Mesendoderm (in vitro differentiated cells): ENCODE results near the gene FAM13A.
"Not testable (repeated sequence)": the region's sequence is repeated elsewhere in the genome, so short reads cannot be mapped to it uniquely, and the experiment has no call there.

Source experiments
- DNase-seq: peaks from one replicate; pipeline ENCODE4 v3.0.0; 2013
- H2AK5ac ChIP-seq: 2 replicates; pipeline ENCODE4 v1.6.1; 2013; ENCODE audit warnings: low read length, inconsistent platforms
- H2BK120ac ChIP-seq: 2 replicates; pipeline ENCODE4 v1.6.1; 2013; ENCODE audit warnings: low read depth, mild to moderate bottlenecking, low read length, moderate library complexity, mixed read lengths
- H2BK15ac ChIP-seq: replicated peaks from 2 replicates; pipeline ENCODE4 v1.6.1; 2013; ENCODE audit warnings: low read depth, mild to moderate bottlenecking, moderate library complexity
- H2BK5ac ChIP-seq: 2 replicates; pipeline ENCODE4 v1.6.1; 2013; ENCODE audit warnings: low read length, inconsistent platforms
- H3K18ac ChIP-seq: 2 replicates; pipeline ENCODE4 v1.6.1; 2013; ENCODE audit warnings: mild to moderate bottlenecking, low read length, mixed read lengths
- H3K23ac ChIP-seq: one replicate; pipeline ENCODE4 v1.6.1; 2013; ENCODE audit warnings: low read length
- H3K27ac ChIP-seq: 2 replicates; pipeline ENCODE4 v1.5.1; 2013; ENCODE audit warnings: low read depth, mild to moderate bottlenecking, inconsistent platforms, low read length, moderate library complexity
- H3K27me3 ChIP-seq: 2 replicates; pipeline ENCODE4 v1.6.1; 2013; ENCODE audit warnings: low read length, control low read depth, mild to moderate bottlenecking, inconsistent platforms; ENCODE audit not compliant: insufficient read depth, poor library complexity
- H3K36me3 ChIP-seq: 2 replicates; pipeline ENCODE4 v1.6.1; 2013; ENCODE audit warnings: low read length, inconsistent platforms; ENCODE audit not compliant: control insufficient read depth, insufficient read depth
- H3K4ac ChIP-seq: one replicate; pipeline ENCODE4 v1.6.1; 2013; ENCODE audit warnings: low read depth, mild to moderate bottlenecking, low read length, moderate library complexity
- H3K4me1 ChIP-seq: 2 replicates; pipeline ENCODE4 v1.6.1; 2013; ENCODE audit warnings: low read depth, low read length, inconsistent platforms; ENCODE audit not compliant: control insufficient read depth
- H3K4me2 ChIP-seq: 2 replicates; pipeline ENCODE4 v1.6.1; 2013; ENCODE audit warnings: low read length
- H3K4me3 ChIP-seq: 2 replicates; pipeline ENCODE4 v1.5.1; 2013; ENCODE audit warnings: mild to moderate bottlenecking, low read length
- H3K56ac ChIP-seq: one replicate; pipeline ENCODE4 v1.6.1; 2013; ENCODE audit warnings: low read length
- H3K79me1 ChIP-seq: 2 replicates; pipeline ENCODE4 v1.6.1; 2013; ENCODE audit warnings: low read length, inconsistent platforms
- H3K79me2 ChIP-seq: 2 replicates; pipeline ENCODE4 v1.6.1; 2013; ENCODE audit warnings: mild to moderate bottlenecking, low read length; ENCODE audit not compliant: control insufficient read depth, insufficient read depth
- H3K9ac ChIP-seq: 2 replicates; pipeline ENCODE4 v1.6.1; 2013; ENCODE audit warnings: low read length, inconsistent platforms
- H4K5ac ChIP-seq: one replicate; pipeline ENCODE4 v1.6.1; 2013; ENCODE audit warnings: low read length
- H4K8ac ChIP-seq: one replicate; pipeline ENCODE4 v1.6.1; 2013; ENCODE audit warnings: low read depth, mild to moderate bottlenecking, control low read depth, low read length, moderate library complexity
- WGBS: extraction: QIAGEN DNeasy Blood & Tissue Kit; methylation state at CpG from one replicate; pipeline ENCODE4 v1.1.7; 2013; ENCODE audit warnings: low lambda C conversion rate, missing lambda C conversion rate; ENCODE audit not compliant: insufficient coverage; ENCODE audit errors: extremely low coverage; 5-methylcytosine and 5-hydroxymethylcytosine counted together

The FAM13A gene

GRCh38 chr4:88891636-88892035 lies 165.3 kb downstream of the FAM13A start:
- no peak overlapping the region for H4K5ac ChIP-seq
- no peak overlapping the region for H4K8ac ChIP-seq
- H2BK5ac ChIP-seq: no peak overlapping the region
- no peaks in the 10 kb centered on the region for H3K27me3 ChIP-seq
- no peak overlapping the region for H3K23ac ChIP-seq
- no peak overlapping the region for H3K27ac ChIP-seq
- H2BK15ac ChIP-seq: no peak overlapping the region
- H3K36me3 ChIP-seq: no peaks in the 10 kb centered on the region
- H3K79me2 ChIP-seq: no peaks in the 10 kb centered on the region
- H3K4ac ChIP-seq: no peak overlapping the region
- no peak overlapping the region for H3K18ac ChIP-seq
- H3K4me2 ChIP-seq: no peak overlapping the region
- no peaks in the 10 kb centered on the region for H3K4me1 ChIP-seq
- no peak overlapping the region for H2AK5ac ChIP-seq
- H3K4me3 ChIP-seq: no peak overlapping the region
- H3K9ac ChIP-seq: no peak overlapping the region
- H3K79me1 ChIP-seq: no peaks in the 10 kb centered on the region
- DNase-seq: no peak
- H3K56ac ChIP-seq: no peak overlapping the region
- no peak overlapping the region for H2BK120ac ChIP-seq
- WGBS: no CpG with 5 or more reads among the region's 1 CpG

- H3K27ac ChIP-seq, H3K4ac ChIP-seq, H2BK120ac ChIP-seq, H3K79me1 ChIP-seq, H3K36me3 ChIP-seq, H2BK5ac ChIP-seq, H3K56ac ChIP-seq, H3K23ac ChIP-seq, H3K4me1 ChIP-seq, H3K79me2 ChIP-seq, H3K9ac ChIP-seq, H3K18ac ChIP-seq, H3K4me2 ChIP-seq, H4K5ac ChIP-seq, H2BK15ac ChIP-seq, H4K8ac ChIP-seq, H3K27me3 ChIP-seq, H2AK5ac ChIP-seq, H3K4me3 ChIP-seq: not testable (repeated sequence)
- WGBS: no CpG with 5 or more reads among the region's 3 CpGs
- peak; percentile 35 for DNase-seq
Observed at GRCh38 chr4:88887409-88887808, 169.6 kb downstream of the FAM13A start.

GRCh38 chr4:88881227-88881569 lies 175.8 kb downstream of the FAM13A start:
- Histone ChIP-seq H3K56ac (no peak overlapping the region), H3K4me2 (no peak overlapping the region), H4K8ac (no peak overlapping the region), H2AK5ac (no peak overlapping the region), H3K9ac (no peak overlapping the region), H2BK15ac (no peak overlapping the region), H3K4ac (no peak overlapping the region), H4K5ac (no peak overlapping the region), H2BK5ac (no peak overlapping the region), H3K36me3 (no peaks in the 10 kb centered on the region), H3K4me1 (peaks cover 4% of the 10 kb centered on the region), H3K23ac (no peak overlapping the region), H3K27ac (no peak overlapping the region), H3K18ac (peak overlapping the region; percentile 76), H3K4me3 (no peak overlapping the region), H3K79me1 (peaks cover 1% of the 10 kb centered on the region), H3K27me3 (no peaks in the 10 kb centered on the region), H3K79me2 (no peaks in the 10 kb centered on the region), H2BK120ac (no peak overlapping the region)
- no CpG with 5 or more reads among the region's 2 CpGs for WGBS
- DNase-seq: no peak

DNA sequence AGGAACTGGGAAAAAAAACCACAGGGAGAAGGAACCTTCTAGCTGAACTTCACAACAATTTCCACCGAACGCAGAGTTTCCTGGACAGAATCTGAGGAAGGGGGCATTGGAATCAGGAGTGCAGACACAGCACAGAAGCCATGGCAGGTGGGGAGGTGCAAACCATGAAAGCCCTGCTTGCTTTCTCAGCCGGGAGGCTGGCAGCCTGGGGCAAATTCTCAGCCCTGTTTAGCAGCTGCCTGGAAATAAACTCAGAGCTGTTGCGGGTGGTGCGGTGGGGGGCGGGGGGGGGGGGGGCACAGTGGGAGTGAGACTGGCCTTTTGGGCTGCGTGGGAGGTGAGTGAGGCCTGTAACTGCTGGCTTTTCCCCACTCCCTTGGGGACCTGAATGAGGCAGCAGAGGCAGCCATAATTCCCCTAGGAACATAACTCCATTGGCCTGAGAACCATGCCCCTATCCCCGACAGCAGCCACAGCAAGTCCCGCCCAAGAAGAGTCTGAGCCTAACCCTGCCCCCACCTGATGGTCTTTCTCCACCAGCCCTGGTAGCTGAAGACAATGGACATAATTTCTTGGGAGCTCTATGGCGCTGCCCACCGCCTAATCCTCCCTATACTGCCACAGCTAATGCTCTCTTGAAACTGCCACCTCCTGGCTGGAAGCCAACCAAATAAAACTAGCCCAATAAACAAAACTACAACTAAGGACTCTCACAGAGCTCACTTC lies 176.3 kb downstream of the FAM13A start:
- no peak overlapping the region for H3K4me3 ChIP-seq
- peaks cover 1% of the 10 kb centered on the region for H3K79me1 ChIP-seq
- no peak overlapping the region for H2BK120ac ChIP-seq
- H3K27ac ChIP-seq: no peak overlapping the region
- H2AK5ac ChIP-seq: no peak overlapping the region
- no peak overlapping the region for H3K9ac ChIP-seq
- H3K4me1 ChIP-seq: peaks cover 4% of the 10 kb centered on the region
- DNase-seq: peak; percentile 11
- no peak overlapping the region for H3K4ac ChIP-seq
- H3K27me3 ChIP-seq: no peaks in the 10 kb centered on the region
- peak overlapping the region; percentile 24 for H3K23ac ChIP-seq
- no peaks in the 10 kb centered on the region for H3K36me3 ChIP-seq
- H2BK5ac ChIP-seq: no peak overlapping the region
- no peak overlapping the region for H4K5ac ChIP-seq
- no CpG with 5 or more reads among the region's 11 CpGs for WGBS
- no peak overlapping the region for H3K4me2 ChIP-seq
- H3K18ac ChIP-seq: peak overlapping the region; percentile 76
- H2BK15ac ChIP-seq: no peak overlapping the region
- H3K79me2 ChIP-seq: no peaks in the 10 kb centered on the region
- H4K8ac ChIP-seq: no peak overlapping the region
- peak overlapping the region; percentile 25 for H3K56ac ChIP-seq

DNA sequence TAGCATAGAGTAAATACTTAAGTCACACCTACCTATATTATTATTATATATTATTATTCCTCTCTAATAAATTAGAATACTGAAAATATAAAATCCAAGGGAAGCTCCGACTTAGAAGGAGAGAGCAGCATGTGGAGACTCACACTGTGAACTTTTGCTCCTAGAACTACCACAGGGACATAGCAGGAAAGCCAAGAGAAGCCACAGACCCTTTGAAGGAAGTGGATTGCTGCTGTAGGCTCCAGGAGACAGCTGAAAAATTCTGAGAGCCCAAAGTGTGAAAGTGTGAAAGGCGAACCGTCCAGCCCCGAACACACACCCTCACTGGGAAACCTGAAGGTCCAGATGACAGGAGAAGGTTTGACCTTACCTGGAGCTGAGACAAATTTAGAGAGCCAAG lies 177.0 kb downstream of the FAM13A start:
- Histone ChIP-seq H3K9ac (no peak overlapping the region), H3K36me3 (no peaks in the 10 kb centered on the region), H3K4me2 (no peak overlapping the region), H4K5ac (no peak overlapping the region), H3K56ac (peak overlapping the region; percentile 25), H3K23ac (peak overlapping the region; percentile 24), H2BK120ac (no peak overlapping the region), H2AK5ac (no peak overlapping the region), H2BK15ac (no peak overlapping the region), H3K79me1 (peaks cover 1% of the 10 kb centered on the region), H2BK5ac (no peak overlapping the region), H3K27me3 (no peaks in the 10 kb centered on the region), H3K18ac (no peak overlapping the region), H3K4ac (no peak overlapping the region), H3K27ac (no peak overlapping the region), H3K79me2 (no peaks in the 10 kb centered on the region), H3K4me3 (no peak overlapping the region), H4K8ac (no peak overlapping the region), H3K4me1 (peaks cover 4% of the 10 kb centered on the region)
- no CpG with 5 or more reads among the region's 4 CpGs for WGBS
- DNase-seq: no peak

DNA sequence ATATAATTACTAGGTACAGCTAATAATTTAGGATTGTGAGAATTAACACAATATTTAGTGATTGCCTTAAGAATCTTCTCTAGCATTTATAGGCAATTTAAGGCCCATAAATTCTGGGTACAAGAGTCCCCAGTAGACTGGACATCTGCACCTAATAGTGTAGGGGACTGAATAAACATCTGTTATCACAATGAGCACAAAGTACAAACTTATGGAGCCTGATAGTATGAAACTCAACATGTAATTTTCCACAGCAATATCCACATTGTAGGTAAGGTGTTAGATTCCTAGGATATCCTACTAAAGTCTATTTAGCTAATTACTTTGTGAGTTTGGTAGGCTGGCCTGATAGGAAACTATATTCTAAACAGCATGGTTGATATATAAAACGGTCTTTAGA lies 178.3 kb downstream of the FAM13A start:
- Histone ChIP-seq H3K9ac (no peak overlapping the region), H3K23ac (no peak overlapping the region), H3K4me1 (peaks cover 4% of the 10 kb centered on the region), H3K36me3 (no peaks in the 10 kb centered on the region), H2AK5ac (no peak overlapping the region), H3K27me3 (no peaks in the 10 kb centered on the region), H3K79me2 (no peaks in the 10 kb centered on the region), H3K4ac (no peak overlapping the region), H3K4me3 (no peak overlapping the region), H4K8ac (no peak overlapping the region), H3K4me2 (no peak overlapping the region), H2BK120ac (no peak overlapping the region), H3K79me1 (peaks cover 1% of the 10 kb centered on the region), H3K18ac (no peak overlapping the region), H3K27ac (no peak overlapping the region), H2BK5ac (no peak overlapping the region), H4K5ac (no peak overlapping the region), H3K56ac (no peak overlapping the region), H2BK15ac (no peak overlapping the region)
- no peak for DNase-seq
- no CpG with 5 or more reads among the region's 1 CpG for WGBS
